Caco-2 (cell line): ENCODE data around the gene DNAH8. TPM values are rescaled to one million over a fixed set of nuclear protein-coding genes. Genes with fewer than 3 reads are reported as not detected.

ENCODE experiments used
- BruUV-seq: library from RNA; stranded (reverse); fragments of 400-500 nt; replicated peaks from 2 replicates; lab custom pipeline; 2021; lab: Mats Ljungman, UMichigan
- CTCF ChIA-PET: fragments of 300-600 bp; sonication (Branson Sonifier 250); formaldehyde crosslinking; loops from one replicate; lab custom pipeline; 2022; ENCODE audit warnings: antibody characterized with exemption; lab: Charles Lee
- POLR2A ChIA-PET: fragments of 300-600 bp; sonication (Branson Sonifier 250); formaldehyde crosslinking; loops from one replicate; lab custom pipeline; 2022; ENCODE audit warnings: antibody characterized with exemption; lab: Charles Lee
- DNase-seq, 2 experiments: peaks; one replicate each; pipeline versions ENCODE4 v3.0.0 to v3.0.0-alpha.2; 2020 to 2022
- H3K27me3 ChIP-seq: replicated peaks from 2 replicates; pipeline ENCODE4 v1.6.0; 2011; ENCODE audit warnings: low read length; ENCODE audit not compliant: control insufficient read depth, insufficient read depth
- H3K36me3 ChIP-seq: 2 replicates; pipeline ENCODE4 v1.5.1; 2011; ENCODE audit warnings: low read length; ENCODE audit not compliant: control insufficient read depth, insufficient read depth
- H3K4me1 ChIP-seq: fragments of 250-450 bp; sonication (Bioruptor Pico); 2 replicates; pipeline ENCODE4 v1.5.1; 2020; ENCODE audit warnings: mild to moderate bottlenecking
- H3K4me3 ChIP-seq: 2 replicates; pipeline ENCODE4 v1.5.1; 2011; ENCODE audit warnings: low read depth, mild to moderate bottlenecking, control low read depth, low read length
- H3K9me3 ChIP-seq: fragments of 250-450 bp; sonication (Bioruptor Pico); 2 replicates; pipeline ENCODE4 v1.5.1; 2020; ENCODE audit warnings: mild to moderate bottlenecking, moderate library complexity
- H3K27ac Mint-ChIP-seq: one replicate; pipeline ENCODE4 v1.8.0; 2022; ENCODE audit warnings: mixed read lengths; ENCODE audit not compliant: unreplicated experiment
- H3K27me3 Mint-ChIP-seq: one replicate; pipeline ENCODE4 v1.8.0; 2022; ENCODE audit warnings: mixed read lengths; ENCODE audit not compliant: insufficient read depth, unreplicated experiment
- H3K36me3 Mint-ChIP-seq: one replicate; pipeline ENCODE4 v1.8.0; 2022; ENCODE audit warnings: mild to moderate bottlenecking, mixed read lengths; ENCODE audit not compliant: insufficient read depth, unreplicated experiment
- H3K4me1 Mint-ChIP-seq: one replicate; pipeline ENCODE4 v1.8.0; 2022; ENCODE audit warnings: low read depth, mixed read lengths; ENCODE audit not compliant: unreplicated experiment
- H3K4me3 Mint-ChIP-seq: one replicate; pipeline ENCODE4 v1.8.0; 2022; ENCODE audit warnings: mild to moderate bottlenecking, moderate library complexity, mixed read lengths; ENCODE audit not compliant: unreplicated experiment
- H3K9me3 Mint-ChIP-seq: one replicate; pipeline ENCODE4 v1.8.0; 2022; ENCODE audit warnings: mixed read lengths; ENCODE audit not compliant: unreplicated experiment
- CTCF ChIP-seq, 2 experiments: fragments of 200-600 bp in 1 of 2; IDR thresholded peaks; 1 replicate in 1 of 2; 2 replicates in 1 of 2; pipeline versions ENCODE4 v1.5.1 to v1.8.0; 2011 to 2022; ENCODE audit warnings: antibody characterized with exemption in 1 of 2, control low read depth in 1 of 2, inconsistent platforms in 1 of 2, low read depth in 1 of 2, low read length in 1 of 2, mild to moderate bottlenecking in 1 of 2, moderate library complexity in 1 of 2; ENCODE audit not compliant: insufficient read depth in 1 of 2, severe bottlenecking in 1 of 2, unreplicated experiment in 1 of 2
- intact Hi-C: fragments of 100-400 bp; cut with micrococcal nuclease; formaldehyde crosslinking; loops from one replicate; pipeline ENCODE4 v1.10.0; 2022; ENCODE audit not compliant: unreplicated experiment
- total RNA-seq: library from RNA; stranded (reverse); gene quantifications from 2 replicates; pipeline ENCODE4 v1.2.3, GENCODE V29; 2022

Gene DNAH8
- total RNA-seq, 1 experiment from 2014 or later: not detected

GRCh38 chr6:38789256-38789655, 74.1 kb downstream of the DNAH8 start:
- Histone ChIP-seq H3K4me3 (no peak overlapping the region), H3K27me3 (no peaks in the 10 kb centered on the region), H3K4me1 (no peaks in the 10 kb centered on the region), H3K9me3 (no peaks in the 10 kb centered on the region), H3K36me3 (no peaks in the 10 kb centered on the region)
- intact Hi-C loops: no loop called here
- Mint-ChIP-seq H3K27me3 (no peaks in the 10 kb centered on the region), H3K36me3 (no peaks in the 10 kb centered on the region), H3K4me1 (no peaks in the 10 kb centered on the region), H3K9me3 (no peaks in the 10 kb centered on the region), H3K27ac (no peak overlapping the region), H3K4me3 (no peak overlapping the region)
- BruUV-seq: no TSS peak
- POLR2A ChIA-PET: interaction anchor here (0.5 kb wide), 1 partner anchor 86 kb away, joined by 5 read pairs; no protein-coding TSS in a partner anchor
- no peak for TF ChIP-seq CTCF (IDR thresholded peaks at IDR 0.05; ENCODE audit: insufficient read depth in 1 of 2, low read depth in 1 of 2, low read length in 1 of 2, severe bottlenecking in 1 of 2, unreplicated experiment in 1 of 2)
- DNase-seq: no peak
- CTCF ChIA-PET: no interaction called here

- H3K4me3 Mint-ChIP-seq: no peak overlapping the region
- intact Hi-C loops: no loop called here
- no peak overlapping the region for H3K27ac Mint-ChIP-seq
- ChIA-PET POLR2A (no interaction called here), CTCF (no interaction called here)
- H3K9me3 Mint-ChIP-seq: no peaks in the 10 kb centered on the region
- Histone ChIP-seq H3K36me3 (no peaks in the 10 kb centered on the region), H3K9me3 (no peaks in the 10 kb centered on the region), H3K4me1 (peaks cover 19% of the 10 kb centered on the region), H3K4me3 (no peak overlapping the region), H3K27me3 (no peaks in the 10 kb centered on the region)
- no peak for TF ChIP-seq CTCF (IDR thresholded peaks at IDR 0.05; ENCODE audit: insufficient read depth in 1 of 2, low read depth in 1 of 2, low read length in 1 of 2, severe bottlenecking in 1 of 2, unreplicated experiment in 1 of 2)
- BruUV-seq: no TSS peak
- H3K36me3 Mint-ChIP-seq: peaks cover under 1% of the 10 kb centered on the region
- H3K4me1 Mint-ChIP-seq: peaks cover 19% of the 10 kb centered on the region
- H3K27me3 Mint-ChIP-seq: no peaks in the 10 kb centered on the region
- no peak for DNase-seq
These were observed 77.2 kb downstream of the DNAH8 start for GRCh38 chr6:38792356-38792755.

- no peaks in the 10 kb centered on the region for H3K9me3 ChIP-seq
- no peaks in the 10 kb centered on the region for H3K27me3 Mint-ChIP-seq
- ChIA-PET CTCF (no interaction called here), POLR2A (no interaction called here)
- no peaks in the 10 kb centered on the region for H3K36me3 ChIP-seq
- BruUV-seq: no TSS peak
- H3K4me1 ChIP-seq: peaks cover 34% of the 10 kb centered on the region
- no peak overlapping the region for H3K4me3 Mint-ChIP-seq
- peaks cover 8% of the 10 kb centered on the region for H3K36me3 Mint-ChIP-seq
- no peak for TF ChIP-seq CTCF (IDR thresholded peaks at IDR 0.05; ENCODE audit: insufficient read depth in 1 of 2, low read depth in 1 of 2, low read length in 1 of 2, severe bottlenecking in 1 of 2, unreplicated experiment in 1 of 2)
- DNase-seq: no peak
- peaks cover 8% of the 10 kb centered on the region for H3K9me3 Mint-ChIP-seq
- H3K4me3 ChIP-seq: no peak overlapping the region
- H3K4me1 Mint-ChIP-seq: peaks cover 42% of the 10 kb centered on the region
- H3K27ac Mint-ChIP-seq: no peak overlapping the region
- no peaks in the 10 kb centered on the region for H3K27me3 ChIP-seq
- intact Hi-C loops: loop anchor here (5.0 kb wide), 2 partner anchors 78 to 92 kb away; partner anchors contain the start of gene GLO1
These were observed 79.6 kb downstream of the DNAH8 start for GRCh38 chr6:38794682-38795081.
